ENCODE data around the gene PNKD.

The PNKD gene

DNA sequence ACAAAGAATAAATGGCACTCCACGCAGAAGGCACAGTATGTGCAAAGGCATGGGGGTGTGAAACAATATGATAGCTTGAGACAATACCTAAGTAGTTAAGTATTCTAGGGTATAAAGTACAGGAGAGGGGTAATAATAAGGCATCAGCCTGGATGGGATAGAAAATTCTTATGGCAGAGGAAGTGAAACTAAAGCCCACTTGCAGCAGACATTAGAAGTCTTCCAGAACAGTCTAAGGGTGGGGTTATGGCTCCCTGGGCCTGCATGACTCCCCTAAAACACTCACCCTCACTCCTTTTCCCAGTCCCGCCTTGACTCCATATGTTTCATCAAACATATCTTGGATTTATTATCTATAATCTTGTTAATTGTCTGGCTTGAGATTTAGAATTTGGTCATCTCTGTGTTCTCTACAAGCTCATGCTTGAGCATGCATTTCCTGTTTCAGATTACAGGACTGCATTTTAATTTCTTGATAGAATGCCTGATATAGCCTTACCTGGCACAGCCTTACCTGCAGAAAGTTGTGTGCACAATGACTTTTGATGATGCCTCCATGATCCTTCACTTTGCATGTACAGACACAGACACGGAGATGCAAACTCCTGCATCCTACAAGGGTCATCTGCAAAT lies 50.5 kb downstream of the PNKD start:
- DNase-seq = no peak

DNA sequence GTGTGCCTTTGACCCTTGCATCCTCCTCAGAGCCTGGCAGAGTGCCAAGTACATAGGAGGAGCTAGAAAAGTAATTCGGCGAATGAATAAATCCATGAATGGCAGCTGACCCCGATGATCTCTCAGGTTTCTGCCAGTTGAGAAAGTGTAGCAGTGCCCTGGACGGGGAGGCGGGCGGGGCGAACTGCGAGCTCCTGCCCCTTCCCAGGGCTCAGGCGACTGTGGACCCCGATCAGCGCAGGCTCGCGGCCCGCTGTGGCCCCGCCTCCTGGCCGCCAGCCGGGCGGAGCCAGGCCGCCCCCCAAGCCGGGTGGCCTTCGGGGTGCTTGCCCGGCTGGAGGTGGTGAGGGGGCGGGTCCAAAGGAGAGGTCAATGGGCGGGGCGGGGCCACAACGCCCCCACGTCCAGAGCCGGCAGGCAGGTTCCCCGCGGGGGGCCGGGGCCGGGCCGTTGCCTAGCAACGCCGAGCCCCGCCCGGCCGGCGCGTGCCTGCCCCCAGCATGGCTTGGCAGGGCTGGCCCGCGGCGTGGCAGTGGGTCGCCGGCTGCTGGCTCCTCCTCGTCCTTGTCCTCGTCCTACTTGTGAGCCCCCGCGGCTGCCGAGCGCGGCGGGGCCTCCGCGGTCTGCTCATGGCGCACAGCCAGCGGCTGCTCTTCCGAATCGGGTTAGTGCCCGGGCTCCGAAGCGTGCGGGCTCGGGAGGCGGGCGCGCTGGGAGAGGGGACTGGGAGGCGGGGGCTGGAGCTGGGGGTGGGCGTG lies 52.6 kb downstream of the PNKD start:
- peak; percentile 72 for DNase-seq

DNA sequence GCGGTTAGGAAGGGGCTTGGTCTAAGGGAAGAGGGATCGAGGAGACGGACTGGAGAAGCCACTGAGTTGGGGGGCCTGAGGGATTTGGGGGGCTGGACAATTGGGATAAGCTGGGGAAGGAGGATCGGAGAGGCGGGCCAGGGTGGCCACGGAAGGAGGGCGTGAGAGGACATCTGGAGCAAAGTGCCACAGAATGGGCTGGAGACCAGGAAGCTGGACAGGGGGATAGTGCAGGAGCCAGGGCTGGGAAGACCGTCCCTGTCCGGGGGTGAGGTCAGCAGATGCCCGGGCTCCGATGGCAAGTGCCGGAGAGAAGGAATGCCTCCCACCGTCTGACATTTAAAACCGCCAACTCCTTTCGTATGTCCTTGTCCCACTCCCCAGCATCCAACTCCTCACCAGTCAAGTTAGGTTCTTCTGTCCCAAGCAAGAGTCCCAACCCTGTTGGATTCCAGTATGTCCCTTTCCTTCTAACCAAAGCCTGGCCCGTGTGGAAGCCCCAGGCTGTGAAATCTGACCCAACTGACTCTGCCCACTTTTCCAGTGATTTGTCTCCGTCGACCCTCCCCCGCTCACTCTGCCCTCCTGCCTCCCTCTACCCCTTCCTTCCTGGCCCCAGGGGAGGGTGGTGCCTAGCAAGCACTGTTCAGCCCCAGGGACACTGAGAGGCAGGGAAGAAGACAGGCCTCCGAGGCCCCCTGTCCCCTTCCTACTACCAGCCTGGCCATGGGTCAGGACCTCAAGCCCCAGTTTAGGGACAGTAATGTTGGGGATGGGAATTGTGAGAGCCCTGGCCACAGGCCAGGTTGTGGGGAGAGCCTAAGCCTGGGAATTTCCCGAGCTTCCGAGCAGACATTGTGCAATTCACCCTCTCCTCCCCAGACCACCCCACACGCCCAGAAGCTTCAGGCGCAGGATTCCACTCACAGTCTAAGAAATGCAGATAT lies 53.5 kb downstream of the PNKD start:
- peak; percentile 78 for DNase-seq

DNA sequence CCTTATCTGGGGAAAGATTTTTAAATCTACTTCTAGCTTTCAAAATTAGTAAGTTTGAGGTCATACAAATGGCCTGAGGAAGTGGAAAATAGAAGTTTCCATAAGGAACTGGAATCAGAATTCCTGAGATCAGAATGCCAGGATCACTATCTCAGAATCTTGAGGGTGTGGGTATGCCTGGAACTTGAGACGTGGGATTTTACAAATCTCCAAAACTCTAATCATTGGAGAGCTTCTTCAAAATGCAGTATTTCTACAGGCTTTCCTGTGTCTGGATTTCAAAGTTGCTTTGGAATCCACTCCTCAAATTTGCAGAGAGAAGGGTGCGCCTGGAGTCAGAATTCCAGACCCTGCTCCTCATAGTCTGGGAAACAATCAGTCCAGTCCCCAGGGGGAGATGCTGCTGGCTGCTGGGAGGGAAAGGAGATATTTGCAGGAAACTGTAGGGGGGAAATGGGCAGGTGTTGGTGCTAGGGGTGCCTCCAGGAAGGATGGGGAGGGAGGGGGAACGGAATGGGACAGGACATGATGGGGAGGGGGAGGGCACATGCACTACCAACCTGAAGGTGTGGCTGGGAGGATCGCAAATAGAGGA lies 55.3 kb downstream of the PNKD start:
- no peak for DNase-seq

DNA sequence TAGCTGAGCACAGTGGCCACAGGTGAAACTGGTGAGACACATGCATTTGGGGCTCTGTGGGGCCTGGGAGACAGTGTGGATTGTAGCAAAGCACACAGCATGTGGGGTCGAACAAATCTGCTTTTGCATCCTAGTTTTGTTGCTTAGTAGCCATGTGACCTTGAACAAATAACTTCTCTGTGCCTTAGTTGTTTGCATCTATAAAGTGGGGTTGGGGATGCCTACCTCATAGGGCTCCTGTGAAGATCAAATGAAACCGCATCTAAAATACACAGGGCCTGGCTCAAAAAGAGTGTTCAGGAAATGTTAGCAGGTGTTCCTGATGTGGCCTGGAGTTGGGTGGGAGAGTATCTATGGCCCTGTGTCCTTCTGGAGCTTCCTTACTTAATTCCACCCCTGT lies 56.0 kb downstream of the PNKD start:
- DNase-seq = no peak

DNA sequence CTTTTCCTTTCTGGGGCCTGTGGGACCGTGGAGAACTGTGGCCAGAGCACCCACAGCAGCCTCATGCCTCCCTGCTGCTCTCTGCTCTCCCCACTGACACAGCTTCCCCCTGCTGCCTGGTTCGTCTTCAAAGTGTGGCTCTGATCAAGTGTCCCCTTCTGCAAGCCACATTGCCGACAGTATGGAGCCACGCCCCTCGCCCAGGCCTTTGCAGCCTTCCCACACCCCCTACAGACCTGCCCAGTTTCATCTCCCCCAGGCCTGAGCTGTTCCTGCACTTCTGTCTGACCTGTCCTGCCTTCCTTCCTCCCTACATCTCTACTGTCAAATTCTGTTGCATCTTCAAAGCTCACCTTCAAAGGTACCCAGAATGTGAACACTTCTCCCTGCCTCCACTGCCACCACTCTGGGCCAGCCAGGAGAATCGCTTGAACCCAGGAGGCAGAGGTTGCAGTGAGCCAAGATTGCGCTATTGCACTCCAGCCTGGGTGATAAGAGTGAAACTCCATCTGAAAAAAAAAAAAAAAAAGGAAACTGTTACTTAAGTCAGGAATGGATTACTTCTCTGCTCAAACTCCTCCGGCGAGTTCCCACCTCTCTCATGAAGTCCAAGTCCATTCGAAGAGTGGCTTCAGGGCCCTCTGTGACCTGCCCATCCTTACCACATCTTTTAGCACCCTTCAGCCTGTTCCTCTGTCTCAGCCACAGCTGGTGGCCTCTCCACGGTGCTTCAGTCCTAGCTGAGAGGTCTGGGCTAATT lies 57.3 kb downstream of the PNKD start:
- DNase-seq = no peak

DNA sequence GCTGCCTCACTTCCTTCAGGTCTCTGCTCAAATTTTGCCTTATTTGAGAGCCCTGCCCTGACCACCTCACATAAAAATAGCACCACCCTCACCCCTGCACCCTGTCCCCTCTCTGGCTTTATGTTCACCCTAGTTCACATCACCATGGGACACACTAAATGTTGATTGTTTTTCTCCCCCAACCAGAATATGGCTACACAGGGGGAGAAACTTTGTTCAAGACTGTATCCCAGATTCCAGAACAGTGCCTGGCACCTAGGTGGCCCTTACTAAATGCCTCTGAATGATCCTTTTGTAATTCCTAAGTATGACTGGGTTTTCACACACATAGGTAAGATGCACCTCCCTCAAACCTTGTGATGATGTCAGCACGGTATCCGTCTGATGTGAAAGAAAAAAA lies 58.0 kb downstream of the PNKD start:
- no peak for DNase-seq

DNA sequence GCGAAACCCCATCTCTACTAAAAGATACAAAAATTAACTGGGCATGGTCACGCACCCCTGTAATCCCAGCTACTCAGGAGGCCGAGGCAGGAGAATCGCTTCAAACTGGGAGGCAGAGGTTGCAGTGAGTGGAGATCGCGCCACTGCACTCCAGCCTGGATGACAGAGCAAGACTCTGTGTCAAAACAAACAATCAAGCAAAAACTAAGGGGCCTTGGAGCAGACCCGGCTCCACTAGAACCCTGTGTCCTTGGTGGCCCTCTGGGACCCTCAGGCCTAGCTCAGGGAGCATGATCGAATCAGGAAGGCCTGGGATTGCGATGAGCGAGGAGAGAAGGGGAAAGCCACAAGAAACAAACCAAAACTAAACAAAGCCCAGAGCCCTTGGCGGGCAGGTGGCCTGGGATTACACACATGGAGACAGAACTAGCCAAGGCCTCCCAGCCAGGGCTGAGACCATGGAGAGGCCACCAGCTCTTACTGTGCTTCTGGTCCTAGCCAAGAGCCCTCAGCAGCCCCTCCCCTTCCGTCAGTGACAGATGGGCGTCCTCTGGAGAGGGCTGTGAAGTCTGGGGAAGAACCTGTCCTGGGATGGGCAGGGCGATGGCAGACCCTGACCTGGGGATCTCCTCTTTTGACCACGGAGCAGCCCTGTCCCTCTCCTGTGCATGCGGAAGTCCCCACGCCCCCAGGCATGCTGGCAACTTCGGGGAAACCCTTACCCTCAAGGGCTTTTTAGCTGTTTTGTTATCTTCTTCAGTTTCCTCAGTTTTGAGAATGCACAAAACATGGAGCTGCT lies 58.9 kb downstream of the PNKD start:
- DNase-seq = no peak

DNA sequence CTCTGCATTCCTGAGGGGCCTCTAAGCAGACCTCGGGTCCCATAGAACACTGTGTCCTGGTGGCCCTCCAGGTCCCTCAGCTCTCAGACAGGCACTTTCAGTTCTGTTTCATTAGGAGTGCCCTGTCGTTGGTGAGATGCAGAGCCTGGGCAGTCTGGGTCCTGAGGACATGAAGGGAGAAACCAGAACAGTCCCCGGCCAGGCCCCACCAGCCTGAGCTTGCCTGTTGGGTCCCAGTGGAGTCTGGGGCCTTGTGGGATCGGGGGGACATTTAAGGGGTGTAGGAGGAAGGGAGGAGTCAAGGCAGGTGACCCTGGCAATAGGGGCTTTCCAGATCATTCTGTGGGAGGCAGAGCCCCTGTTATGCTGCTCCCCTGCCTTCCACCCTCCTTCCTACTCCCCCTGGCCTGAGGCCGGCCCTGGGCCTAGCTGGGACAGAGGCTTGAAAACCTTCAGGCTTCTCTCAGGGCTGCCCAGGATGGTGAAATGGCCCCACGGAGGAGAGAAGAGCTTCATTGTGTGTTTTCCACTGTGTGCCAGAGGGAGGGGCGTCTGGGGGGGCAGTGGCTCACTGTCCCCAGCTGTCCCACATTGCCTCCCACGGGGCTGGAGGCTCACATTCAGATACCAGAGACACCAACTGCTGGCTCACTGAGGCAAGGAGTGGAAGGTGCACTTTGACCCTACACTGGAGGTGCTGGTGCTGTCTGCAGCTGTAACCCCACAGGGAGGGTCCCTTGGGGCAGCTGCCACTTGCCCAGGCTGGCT lies 59.7 kb downstream of the PNKD start:
- no peak for DNase-seq

DNA sequence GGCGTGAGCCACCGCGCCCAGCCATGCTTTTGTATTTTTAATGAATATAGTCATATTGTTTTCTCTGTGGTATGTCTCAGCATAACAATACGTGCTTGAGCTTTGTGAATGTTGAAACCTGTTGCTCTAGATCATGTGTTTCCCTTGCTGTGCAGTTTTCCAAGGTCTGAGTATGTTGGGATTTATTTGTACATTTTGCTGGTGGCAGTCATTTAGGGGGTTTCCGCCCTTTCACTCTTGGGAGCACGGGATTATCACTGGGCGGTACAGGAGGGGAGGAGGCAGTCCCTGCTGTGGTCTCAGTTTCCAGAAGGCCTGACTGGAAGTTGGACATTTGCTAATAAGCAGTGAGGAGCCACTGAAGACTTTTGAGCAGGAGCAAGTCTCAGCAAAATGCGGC lies 61.4 kb downstream of the PNKD start:
- DNase-seq = no peak

DNA sequence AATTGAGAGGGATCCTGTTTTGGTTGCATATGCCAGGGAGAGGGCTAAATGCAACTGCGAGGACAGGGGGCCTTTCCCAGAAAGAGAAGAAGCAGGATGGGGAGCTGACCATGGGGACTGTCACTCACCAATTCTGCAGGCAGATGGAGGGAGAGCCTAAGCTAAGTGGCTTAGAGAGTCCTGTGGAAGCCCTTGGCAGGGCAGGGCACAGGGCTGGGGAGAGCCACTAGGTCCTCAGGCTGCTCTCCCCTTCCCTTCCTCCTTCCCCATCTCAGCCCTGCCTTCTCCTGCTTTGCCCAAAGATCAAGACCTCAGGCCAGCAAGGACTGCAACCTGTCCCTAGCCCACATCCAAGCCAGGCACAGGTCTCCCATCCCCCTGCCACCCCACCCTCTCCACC lies 62.0 kb downstream of the PNKD start:
- DNase-seq = no peak

DNA sequence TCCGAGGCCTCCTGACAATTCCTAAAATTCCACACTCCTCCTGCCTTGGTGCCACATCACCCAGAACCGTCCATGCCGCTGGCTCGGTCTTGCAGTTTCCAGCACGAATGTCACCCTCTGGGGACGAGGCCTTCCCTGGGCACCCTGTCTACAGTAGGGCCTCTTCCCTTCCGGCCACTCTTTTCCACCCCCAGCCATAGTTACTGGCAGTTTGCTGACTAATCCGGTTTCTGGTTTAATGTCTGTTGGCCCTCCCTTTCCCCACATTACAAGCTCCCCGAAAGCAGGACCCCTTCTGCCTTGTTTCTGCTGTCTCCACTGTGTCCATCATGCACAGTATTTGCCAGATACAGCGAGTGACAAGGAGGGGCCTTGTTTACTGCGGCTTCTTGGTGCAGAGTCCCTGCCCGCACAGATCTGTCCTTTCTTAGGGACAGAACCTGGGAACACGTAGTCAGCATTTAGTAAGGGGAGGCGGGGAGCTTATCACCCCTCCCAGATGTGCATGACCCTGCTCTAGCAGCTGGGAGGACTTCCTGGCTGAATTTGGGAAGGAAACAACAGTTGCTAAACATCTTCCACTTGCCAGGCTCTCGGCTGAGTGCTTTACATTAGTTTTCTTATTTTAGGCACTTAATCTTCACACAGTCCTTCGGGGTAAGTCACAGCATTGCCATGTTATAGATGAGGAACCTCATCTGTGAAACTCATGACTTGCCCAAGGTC lies 62.8 kb downstream of the PNKD start:
- DNase-seq = no peak

DNA sequence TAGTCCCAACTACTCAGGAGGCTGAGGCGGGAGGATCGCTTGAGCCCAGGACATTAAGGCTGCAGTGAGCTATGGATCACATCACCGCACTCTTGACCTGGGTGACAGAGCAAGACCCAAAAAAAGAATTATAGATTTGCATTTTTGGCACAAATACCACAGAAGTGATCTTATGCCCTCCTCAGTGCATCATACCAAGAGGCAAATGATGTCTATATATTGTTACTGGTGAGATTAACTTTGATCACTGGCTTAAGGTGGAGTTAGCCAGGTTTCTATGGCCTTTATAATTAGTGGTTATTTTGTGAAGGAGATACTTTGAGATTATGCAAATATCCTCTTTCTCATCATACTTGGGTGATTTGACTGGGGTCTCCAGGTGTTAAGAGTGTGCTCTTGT lies 64.2 kb downstream of the PNKD start:
- DNase-seq = no peak

DNA sequence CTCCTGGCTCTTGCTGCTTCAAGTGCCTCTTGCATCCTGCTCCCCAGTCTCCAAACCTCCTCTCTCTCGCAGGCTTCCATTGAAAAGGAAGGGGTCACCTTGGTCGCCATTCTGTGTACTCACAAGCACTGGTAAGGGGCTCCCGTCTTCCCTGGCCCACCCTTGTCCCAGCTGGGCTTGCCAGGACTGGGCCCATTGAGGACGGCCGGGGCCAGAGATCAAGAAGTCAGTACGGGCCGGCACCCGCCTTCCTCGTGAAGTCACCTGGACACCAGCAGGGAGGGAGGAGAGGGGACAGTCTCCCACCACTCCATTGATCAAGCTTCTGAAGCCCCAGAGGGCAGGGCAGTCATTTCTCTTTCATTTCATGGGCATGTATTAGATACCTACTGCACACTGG lies 70.3 kb downstream of the PNKD start:
- no peak for DNase-seq

DNA sequence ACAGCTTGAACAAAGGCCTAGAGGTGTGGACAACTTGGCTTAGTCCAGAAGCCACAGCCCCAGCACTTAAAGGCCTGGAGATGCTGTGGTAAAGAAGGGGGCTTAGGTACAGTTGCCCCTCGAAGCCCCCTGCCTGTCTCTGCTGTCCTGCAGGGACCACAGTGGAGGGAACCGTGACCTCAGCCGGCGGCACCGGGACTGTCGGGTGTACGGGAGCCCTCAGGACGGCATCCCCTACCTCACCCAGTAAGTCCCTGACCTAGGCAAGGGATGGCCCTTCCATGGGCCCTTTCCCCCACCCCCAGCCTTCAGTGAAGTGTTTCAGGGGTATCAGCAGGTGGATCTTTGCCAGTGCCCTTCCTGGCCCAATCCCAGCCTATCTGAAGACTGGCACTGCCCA lies 71.1 kb downstream of the PNKD start:
- no peak for DNase-seq

DNA sequence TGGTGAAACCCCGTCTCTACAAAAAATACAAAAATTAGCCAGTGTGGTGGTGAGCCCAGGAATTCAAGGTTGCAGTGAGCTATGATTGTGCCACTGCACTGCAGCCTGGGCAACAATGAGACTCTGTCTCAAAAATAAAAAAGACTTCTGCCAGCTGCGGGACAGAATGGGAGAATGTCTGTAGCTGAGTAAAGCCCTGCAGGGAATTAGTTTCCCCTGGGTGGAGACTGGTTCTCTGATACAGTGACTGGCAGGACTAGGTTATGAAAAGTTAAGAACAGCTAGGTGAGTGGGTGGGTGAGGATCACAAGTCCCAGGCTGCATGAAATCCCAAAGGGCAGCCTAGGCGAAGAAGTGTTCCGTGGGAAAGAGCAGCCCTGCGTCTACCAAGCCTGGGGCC lies 72.5 kb downstream of the PNKD start:
- DNase-seq = no peak

DNA sequence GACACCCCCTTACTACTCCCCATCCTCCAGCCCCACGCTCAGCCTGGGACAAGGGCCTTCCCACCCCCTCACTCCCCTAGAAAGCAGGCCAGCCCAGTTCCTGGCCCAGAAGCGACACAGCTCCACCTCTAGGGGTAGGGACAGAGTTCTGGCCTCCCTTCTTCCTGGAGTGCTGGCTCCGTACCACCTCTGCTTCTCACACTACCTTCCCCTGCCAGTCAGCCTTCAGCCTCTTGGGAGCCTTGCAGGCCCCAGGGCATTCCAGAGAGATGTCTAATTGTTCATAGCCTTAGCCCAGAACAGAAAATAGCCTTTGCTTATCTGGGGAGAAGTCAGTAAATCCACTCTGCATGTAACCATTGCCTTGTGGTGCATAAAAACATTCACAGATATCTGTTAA lies 73.3 kb downstream of the PNKD start:
- DNase-seq = peak; percentile 55

DNA sequence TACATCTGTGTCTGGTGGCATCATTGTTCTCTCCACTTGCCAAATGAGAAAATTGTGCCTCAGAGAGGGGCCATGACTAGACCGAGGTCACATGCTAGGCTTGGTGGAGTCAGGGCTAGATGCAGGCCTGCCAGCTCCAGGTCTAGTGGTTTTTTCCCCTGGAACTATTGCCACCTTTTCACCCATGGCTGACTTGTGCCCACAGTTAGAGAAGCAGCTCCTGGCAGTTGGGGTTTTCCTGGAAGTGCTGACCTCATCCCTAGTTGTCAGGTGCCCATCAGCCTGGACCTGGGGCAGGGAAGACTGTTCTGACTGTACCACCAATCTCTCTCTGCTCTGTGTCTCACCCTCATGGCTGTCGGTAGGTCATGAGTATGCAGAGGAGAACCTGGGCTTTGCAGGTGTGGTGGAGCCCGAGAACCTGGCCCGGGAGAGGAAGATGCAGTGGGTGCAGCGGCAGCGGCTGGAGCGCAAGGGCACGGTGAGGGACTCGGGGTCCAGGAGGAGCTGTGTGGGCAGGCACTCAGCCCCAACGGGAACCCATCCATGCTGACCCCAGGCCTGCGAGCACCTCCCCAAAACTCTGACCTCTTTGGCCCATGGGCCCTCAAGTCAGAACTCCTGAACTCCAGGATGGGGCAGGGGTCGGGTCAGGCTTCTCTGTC lies 73.9 kb downstream of the PNKD start:
- DNase-seq = no peak

DNA sequence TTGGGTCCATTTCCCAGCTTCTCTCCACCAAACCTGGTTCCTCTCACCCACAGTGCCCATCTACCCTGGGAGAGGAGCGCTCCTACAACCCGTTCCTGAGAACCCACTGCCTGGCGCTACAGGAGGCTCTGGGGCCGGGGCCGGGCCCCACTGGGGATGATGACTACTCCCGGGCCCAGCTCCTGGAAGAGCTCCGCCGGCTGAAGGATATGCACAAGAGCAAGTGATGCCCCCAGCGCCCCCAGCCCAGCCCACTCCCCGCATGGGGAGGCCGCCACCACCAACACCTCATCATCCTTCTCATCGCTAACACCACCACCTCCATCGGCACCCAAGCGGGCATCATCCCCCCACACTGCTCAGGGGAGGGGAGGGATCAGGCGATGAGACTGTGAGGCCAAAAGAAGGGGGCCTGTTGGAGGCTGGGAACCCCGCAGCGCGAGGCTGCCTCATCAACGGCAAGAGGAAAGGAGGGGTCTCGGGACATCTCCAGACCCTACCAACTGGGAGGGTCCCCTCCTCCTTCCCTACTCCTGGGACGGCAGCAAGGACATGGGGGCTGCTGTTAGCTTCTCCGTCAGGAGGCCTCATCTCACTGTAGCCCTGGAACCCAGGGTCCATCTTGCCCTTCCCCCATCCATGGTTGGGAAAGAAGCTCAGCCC lies 74.6 kb downstream of the PNKD start:
- no peak for DNase-seq
